Tibial artery (tissue), 4 donors: Measurements from ENCODE around the gene CMTR1.
"Not testable (repeated sequence)": the region's sequence is repeated elsewhere in the genome, so short reads cannot be mapped to it uniquely, and the experiment has no call there.

Source experiments
- DNase-seq, 2 donors: peaks; one replicate each; pipeline ENCODE4 v3.0.0-alpha.2; 2019
- H3K27ac ChIP-seq, 2 donors: fragments of 200-600 bp; sonication (generic) in 1 of 2; 1 replicate in 1 of 2; 2 replicates in 1 of 2; pipeline ENCODE4 v1.5.1; 2018 to 2019; ENCODE audit warnings: mild to moderate bottlenecking in 1 of 2
- H3K27me3 ChIP-seq, 2 donors: fragments of 200-600 bp; sonication (generic) in 1 of 2; one replicate each; pipeline versions ENCODE4 v1.5.1 to v1.6.0; 2016 to 2019
- H3K36me3 ChIP-seq, 3 donors: fragments of 200-600 bp; sonication (generic) in 2 of 3; one replicate each; pipeline ENCODE4 v1.5.1; 2016 to 2019; ENCODE audit warnings: mild to moderate bottlenecking in 2 of 3
- H3K4me1 ChIP-seq, 4 donors: fragments of 200-600 bp; sonication (generic) in 2 of 4; 1 replicate in 3 of 4; 2 replicates in 1 of 4; pipeline ENCODE4 v1.5.1; 2016 to 2019
- H3K4me3 ChIP-seq, 2 donors: fragments of 200-600 bp; sonication (generic) in 1 of 2; 1 replicate in 1 of 2; 2 replicates in 1 of 2; pipeline ENCODE4 v1.5.1; 2018 to 2019; ENCODE audit warnings: mild to moderate bottlenecking in 2 of 2
- H3K9me3 ChIP-seq, 3 donors: fragments of 200-600 bp; sonication (generic) in 1 of 3; one replicate each; pipeline ENCODE4 v1.5.1; 2016 to 2019
- intact Hi-C: fragments of 100-400 bp; cut with DNase I; formaldehyde crosslinking; loops from one replicate; pipeline ENCODE4 v1.15.0; 2023; ENCODE audit warnings: low total_unique reads
- TF ChIP-seq, protein P1 (sequence below), 2 experiments: fragments of 200-600 bp in 1 of 2; fragments of 450-650 bp in 1 of 2; IDR thresholded peaks; one replicate each; pipeline ENCODE4 v1.5.1; 2017 to 2019; ENCODE audit warnings: antibody characterized with exemption in 2 of 2, mild to moderate bottlenecking in 1 of 2, moderate library complexity in 1 of 2

Gene CMTR1

DNA sequence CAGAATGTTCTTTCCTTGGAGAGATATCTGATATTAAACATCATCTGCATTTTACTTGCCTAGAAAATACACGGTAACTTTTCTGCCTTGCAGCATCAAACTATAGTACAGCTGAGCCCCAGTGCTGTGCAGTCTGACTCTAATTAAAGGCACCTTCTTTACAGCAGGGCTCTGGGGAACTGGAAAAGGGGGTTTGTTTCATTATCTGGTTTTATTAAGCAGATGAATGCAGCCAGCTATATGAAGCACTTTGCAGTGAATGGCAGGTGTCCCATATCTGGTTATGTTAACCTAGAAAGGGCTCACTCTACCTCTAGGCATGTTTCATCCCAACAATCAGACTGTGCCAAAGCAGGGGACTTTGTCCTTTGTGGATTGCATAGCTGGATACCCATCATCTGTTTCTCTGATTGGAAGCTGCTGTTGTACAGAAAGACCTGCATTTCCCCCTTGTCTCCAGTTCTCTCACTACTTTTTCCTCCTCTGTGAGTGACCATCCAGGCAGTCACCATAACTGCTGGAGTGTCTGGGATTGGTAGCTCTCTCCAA, 39.6 kb upstream of the CMTR1 start:
- H3K4me1 ChIP-seq, result no peaks in the 10 kb centered on the region

DNA sequence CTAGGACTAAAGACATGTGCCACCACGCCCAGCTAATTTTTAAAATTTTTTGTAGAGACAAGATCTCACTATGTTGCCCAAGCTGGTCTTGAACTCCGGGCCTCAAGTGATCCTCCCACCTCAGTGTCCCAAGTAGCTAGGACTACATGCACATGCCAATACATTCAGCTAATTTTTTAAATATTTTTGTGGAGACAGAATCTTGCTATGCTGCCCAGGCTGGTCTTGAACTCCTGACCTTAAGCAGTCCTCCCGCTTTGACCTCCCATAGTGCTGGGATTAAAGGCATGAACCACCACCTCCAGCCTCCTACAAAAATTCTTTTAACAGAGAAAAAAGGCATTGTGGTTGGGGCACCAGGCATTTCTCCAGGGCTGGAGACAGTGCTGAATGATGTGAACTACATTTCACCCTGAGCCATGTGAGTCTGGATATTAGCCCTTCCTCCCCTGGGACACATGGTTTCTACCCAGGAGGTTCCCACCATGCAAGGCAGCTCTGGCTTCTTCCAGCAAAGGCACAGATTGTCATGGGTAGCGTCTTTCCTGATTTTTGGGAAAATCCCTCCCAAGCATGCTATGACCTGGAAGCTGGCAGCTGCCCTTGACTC, 36.3 kb upstream of the CMTR1 start:
- TF ChIP-seq, protein P1, sequence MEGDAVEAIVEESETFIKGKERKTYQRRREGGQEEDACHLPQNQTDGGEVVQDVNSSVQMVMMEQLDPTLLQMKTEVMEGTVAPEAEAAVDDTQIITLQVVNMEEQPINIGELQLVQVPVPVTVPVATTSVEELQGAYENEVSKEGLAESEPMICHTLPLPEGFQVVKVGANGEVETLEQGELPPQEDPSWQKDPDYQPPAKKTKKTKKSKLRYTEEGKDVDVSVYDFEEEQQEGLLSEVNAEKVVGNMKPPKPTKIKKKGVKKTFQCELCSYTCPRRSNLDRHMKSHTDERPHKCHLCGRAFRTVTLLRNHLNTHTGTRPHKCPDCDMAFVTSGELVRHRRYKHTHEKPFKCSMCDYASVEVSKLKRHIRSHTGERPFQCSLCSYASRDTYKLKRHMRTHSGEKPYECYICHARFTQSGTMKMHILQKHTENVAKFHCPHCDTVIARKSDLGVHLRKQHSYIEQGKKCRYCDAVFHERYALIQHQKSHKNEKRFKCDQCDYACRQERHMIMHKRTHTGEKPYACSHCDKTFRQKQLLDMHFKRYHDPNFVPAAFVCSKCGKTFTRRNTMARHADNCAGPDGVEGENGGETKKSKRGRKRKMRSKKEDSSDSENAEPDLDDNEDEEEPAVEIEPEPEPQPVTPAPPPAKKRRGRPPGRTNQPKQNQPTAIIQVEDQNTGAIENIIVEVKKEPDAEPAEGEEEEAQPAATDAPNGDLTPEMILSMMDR (IDR thresholded peaks at IDR 0.05), result no peak
- peaks cover 3 to 39% (median 6%) of the 10 kb centered on the region in 3 donors for H3K36me3 ChIP-seq
- intact Hi-C loops, result no loop called here
- no peak overlapping the region for H3K4me3 ChIP-seq
- no peaks in the 10 kb centered on the region for H3K4me1 ChIP-seq
- no peaks in the 10 kb centered on the region for H3K27me3 ChIP-seq
- H3K27ac ChIP-seq, result no peak overlapping the region
- no peaks in the 10 kb centered on the region for H3K9me3 ChIP-seq
- DNase-seq, result no peak

More for the DNA sequence above, 39.6 kb upstream of the CMTR1 start:
- intact Hi-C loops, result loop anchor here (5.0 kb wide), 1 partner anchor 461 kb away; no protein-coding TSS in a partner anchor
- no peak overlapping the region for H3K4me3 ChIP-seq
- no peak for DNase-seq
- H3K9me3 ChIP-seq, result no peaks in the 10 kb centered on the region
- TF ChIP-seq, protein P1 (IDR thresholded peaks at IDR 0.05), result no peak
- H3K27me3 ChIP-seq, result no peaks in the 10 kb centered on the region
- no peak overlapping the region for H3K27ac ChIP-seq
- peaks cover 24 to 71% (median 29%) of the 10 kb centered on the region in 3 donors for H3K36me3 ChIP-seq

DNA sequence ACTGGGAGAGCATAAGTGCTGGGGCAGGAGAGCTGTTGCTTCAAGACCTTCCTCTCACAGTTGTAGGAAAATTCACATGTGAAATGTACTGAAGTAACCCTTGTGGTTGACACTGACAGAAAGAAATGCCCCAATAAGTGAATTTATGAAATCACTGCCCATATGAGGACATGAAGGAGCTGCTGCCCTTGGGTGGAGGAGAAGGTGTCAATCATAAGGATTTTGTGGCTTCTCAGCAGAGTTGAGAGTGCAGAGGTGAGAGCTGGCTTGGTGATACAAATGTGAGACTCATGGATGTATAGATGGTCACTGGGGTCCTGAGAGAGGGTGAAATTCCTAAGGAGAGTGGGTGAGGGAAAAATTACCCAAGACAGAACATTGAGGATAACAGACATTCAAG, 33.9 kb upstream of the CMTR1 start:
- Histone ChIP-seq H3K27ac (no peak overlapping the region), H3K4me3 (no peak overlapping the region), H3K27me3 (no peaks in the 10 kb centered on the region), H3K36me3 (peaks cover 0 to 14% (median 0%) of the 10 kb centered on the region in 3 donors), H3K4me1 (no peaks in the 10 kb centered on the region), H3K9me3 (no peaks in the 10 kb centered on the region)
- intact Hi-C loops, result no loop called here
- TF ChIP-seq, protein P1 (IDR thresholded peaks at IDR 0.05), result no peak
- no peak for DNase-seq

DNA sequence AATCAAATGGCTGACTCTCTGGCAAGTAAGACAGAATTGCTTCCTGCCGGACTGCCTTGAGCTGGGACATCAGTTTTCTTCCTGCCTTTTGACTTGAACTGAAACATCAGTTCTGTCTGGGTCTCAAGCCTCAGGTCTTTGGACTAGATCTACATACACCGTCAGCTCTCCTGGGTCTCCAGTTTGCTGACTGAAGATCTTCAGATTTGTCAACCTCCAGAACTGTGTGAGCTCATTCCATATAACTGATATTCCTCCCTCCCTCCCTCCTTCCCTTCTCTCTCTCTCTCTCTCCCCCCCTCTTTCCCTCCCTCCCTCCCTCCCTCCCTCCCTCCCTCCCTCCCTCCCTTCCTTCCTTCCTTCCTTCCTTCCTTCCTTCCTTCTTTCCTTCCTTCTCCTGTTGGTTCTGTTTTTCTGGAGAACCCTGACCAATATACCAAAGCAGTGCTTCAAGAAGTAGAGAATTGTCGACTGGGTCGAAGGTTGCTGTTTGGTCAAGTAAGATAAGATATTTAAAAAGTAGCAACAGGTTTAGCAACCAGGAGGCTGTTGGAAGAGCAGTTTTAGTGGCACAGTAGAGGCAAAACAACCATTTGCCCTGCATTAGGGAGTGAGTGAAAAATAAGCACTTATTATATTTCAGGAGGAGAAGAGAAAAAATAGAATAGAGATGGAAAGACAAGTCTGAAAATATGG, 33.1 kb upstream of the CMTR1 start:
- intact Hi-C loops, result loop anchor here (5.0 kb wide), 1 partner anchor 52 kb away; no protein-coding TSS in a partner anchor
- H3K27ac ChIP-seq, result no peak overlapping the region
- no peak for DNase-seq

DNA sequence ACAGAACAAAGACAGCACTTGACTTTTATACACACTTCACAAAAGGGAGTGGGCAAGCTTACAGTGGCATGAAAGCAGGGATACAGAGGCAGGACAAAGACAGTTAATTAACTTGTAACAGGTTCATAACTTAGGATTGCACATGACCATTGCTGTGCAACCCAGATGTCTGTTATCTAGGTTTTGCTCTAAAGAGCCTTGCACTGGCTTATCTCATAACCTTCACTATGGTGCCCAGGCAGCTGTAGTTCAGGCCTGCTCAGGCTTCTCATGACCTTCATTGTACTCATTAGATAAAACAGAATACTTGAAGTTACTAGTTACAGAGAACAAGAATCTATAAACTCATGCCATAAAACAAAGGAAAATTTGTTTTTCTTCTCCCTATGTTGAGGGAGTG, 31.4 kb upstream of the CMTR1 start:
- not testable (repeated sequence) for H3K27me3 ChIP-seq, H3K4me3 ChIP-seq, H3K4me1 ChIP-seq, H3K36me3 ChIP-seq, H3K27ac ChIP-seq, H3K9me3 ChIP-seq, DNase-seq
- intact Hi-C loops, result loop anchor here (5.0 kb wide), 1 partner anchor 51 kb away; no protein-coding TSS in a partner anchor

More for the DNA sequence above, 33.1 kb upstream of the CMTR1 start:
- Histone ChIP-seq H3K9me3 (no peaks in the 10 kb centered on the region), H3K4me3 (no peak overlapping the region), H3K36me3 (peaks cover 0 to 6% (median 0%) of the 10 kb centered on the region in 3 donors), H3K4me1 (no peaks in the 10 kb centered on the region), H3K27me3 (no peaks in the 10 kb centered on the region)
- TF ChIP-seq, protein P1 (IDR thresholded peaks at IDR 0.05), result no peak
